ENCODE results near the gene PPM1L.

Gene PPM1L

DNA sequence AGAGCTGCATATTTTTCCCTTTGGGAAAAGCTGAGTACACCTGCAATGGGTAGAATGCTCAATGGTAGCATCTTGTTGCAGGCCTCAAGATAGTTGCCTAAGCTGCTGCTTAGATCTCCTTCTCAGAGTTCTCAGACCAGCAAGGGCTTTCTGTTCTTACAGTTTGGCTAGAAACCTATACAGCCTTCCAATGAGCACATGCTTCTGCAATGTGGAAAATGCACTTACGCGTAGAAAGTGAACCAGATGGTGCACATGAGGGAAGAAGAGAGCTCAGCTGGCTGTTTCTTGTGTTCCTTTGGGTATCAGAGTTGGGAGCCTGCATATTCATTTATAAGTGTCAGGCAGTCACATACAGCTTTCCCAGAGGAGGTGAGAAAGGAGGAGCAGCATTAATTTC lies 212.7 kb downstream of the PPM1L start:
- peaks cover 10% of the 10 kb centered on the region for H3K4me1 ChIP-seq (ENCODE audit: insufficient read depth, low read length)
- no peak overlapping the region for H3K9ac ChIP-seq (ENCODE audit: low read depth, low read length)
- TF ChIP-seq, protein P1, sequence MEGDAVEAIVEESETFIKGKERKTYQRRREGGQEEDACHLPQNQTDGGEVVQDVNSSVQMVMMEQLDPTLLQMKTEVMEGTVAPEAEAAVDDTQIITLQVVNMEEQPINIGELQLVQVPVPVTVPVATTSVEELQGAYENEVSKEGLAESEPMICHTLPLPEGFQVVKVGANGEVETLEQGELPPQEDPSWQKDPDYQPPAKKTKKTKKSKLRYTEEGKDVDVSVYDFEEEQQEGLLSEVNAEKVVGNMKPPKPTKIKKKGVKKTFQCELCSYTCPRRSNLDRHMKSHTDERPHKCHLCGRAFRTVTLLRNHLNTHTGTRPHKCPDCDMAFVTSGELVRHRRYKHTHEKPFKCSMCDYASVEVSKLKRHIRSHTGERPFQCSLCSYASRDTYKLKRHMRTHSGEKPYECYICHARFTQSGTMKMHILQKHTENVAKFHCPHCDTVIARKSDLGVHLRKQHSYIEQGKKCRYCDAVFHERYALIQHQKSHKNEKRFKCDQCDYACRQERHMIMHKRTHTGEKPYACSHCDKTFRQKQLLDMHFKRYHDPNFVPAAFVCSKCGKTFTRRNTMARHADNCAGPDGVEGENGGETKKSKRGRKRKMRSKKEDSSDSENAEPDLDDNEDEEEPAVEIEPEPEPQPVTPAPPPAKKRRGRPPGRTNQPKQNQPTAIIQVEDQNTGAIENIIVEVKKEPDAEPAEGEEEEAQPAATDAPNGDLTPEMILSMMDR (IDR thresholded peaks at IDR 0.05; ENCODE audit: borderline replicate concordance, extremely low read depth, low read length, poor library complexity, severe bottlenecking) = no peak
- no peak for TF ChIP-seq EZH2 (IDR thresholded peaks at IDR 0.05; ENCODE audit: borderline replicate concordance, low read depth, low read length, severe bottlenecking)

DNA sequence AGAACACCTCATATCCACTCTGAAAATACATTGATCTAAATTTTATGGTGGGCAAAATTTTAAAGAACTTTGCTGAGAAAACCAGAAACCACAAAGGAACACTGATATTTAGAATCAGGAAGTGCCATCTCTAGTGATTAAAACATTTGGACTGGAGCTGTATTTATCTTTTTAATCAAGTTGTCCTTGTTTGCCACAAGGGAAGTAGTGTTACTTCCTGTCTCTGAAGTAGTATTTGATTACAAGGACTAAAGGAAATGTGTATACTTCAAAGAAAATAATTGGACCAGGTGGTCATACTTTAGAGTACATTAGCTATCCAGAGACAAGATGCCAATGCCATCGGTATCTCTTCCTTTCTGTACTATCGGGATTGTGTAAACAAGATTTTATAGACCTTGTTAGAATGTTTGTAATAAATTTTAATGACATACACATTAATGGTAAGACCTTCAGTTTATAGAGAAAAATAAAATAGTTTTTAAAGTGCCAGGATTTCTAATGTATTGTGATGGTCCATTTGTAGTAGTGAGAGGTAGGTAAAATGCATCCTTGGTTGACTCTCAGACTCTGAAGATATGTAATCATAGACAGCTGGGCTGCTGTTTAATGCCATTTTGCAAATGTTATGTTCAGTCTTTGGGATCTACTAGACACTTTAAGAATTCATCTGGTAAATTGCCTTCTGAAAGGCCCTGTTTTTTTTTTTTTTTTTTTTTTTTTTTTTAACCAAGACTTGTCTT lies 217.2 kb downstream of the PPM1L start:
- DNase-seq = no peak
- Histone ChIP-seq H3K79me2 (ENCODE audit: insufficient read depth, low read length) (no peaks in the 10 kb centered on the region), H3K9ac (ENCODE audit: low read depth, low read length) (no peak overlapping the region), H3K27me3 (ENCODE audit: insufficient read depth, low read length, poor library complexity) (no peaks in the 10 kb centered on the region), H3K9me3 (ENCODE audit: insufficient read depth, low read length, severe bottlenecking) (no peaks in the 10 kb centered on the region), H3K4me1 (ENCODE audit: insufficient read depth, low read length) (peaks cover 10% of the 10 kb centered on the region), H4K20me1 (ENCODE audit: insufficient read depth, low read length) (no peaks in the 10 kb centered on the region), H2AFZ (ENCODE audit: low read depth, low read length) (no peak overlapping the region), H3K4me2 (ENCODE audit: insufficient read depth, low read length) (no peak overlapping the region), H3K27ac (ENCODE audit: low read length) (no peak overlapping the region), H3K4me3 (ENCODE audit: low read depth in 1 of 2, low read length in 2 of 2) (no peak overlapping the region), H3K36me3 (ENCODE audit: insufficient read depth, low read length) (no peaks in the 10 kb centered on the region)
- ATAC-seq (ENCODE audit: insufficient read depth, low read depth) = peak; percentile 83
- TF ChIP-seq, protein P1 (IDR thresholded peaks at IDR 0.05; ENCODE audit: borderline replicate concordance, extremely low read depth, low read length, poor library complexity, severe bottlenecking) = no peak
- TF ChIP-seq EZH2 (IDR thresholded peaks at IDR 0.05; ENCODE audit: borderline replicate concordance, low read depth, low read length, severe bottlenecking) = no peak

More for the DNA sequence above, 212.7 kb downstream of the PPM1L start:
- Histone ChIP-seq H3K36me3 (ENCODE audit: insufficient read depth, low read length) (no peaks in the 10 kb centered on the region; the same call in 1 of the 2 replicates), H2AFZ (ENCODE audit: low read depth, low read length) (no peak overlapping the region), H3K4me3 (ENCODE audit: low read depth in 1 of 2, low read length in 2 of 2) (no peak overlapping the region), H3K27me3 (ENCODE audit: insufficient read depth, low read length, poor library complexity) (no peaks in the 10 kb centered on the region), H3K9me3 (ENCODE audit: insufficient read depth, low read length, severe bottlenecking) (no peaks in the 10 kb centered on the region), H3K79me2 (ENCODE audit: insufficient read depth, low read length) (no peaks in the 10 kb centered on the region), H4K20me1 (ENCODE audit: insufficient read depth, low read length) (no peaks in the 10 kb centered on the region), H3K4me2 (ENCODE audit: insufficient read depth, low read length) (no peak overlapping the region), H3K27ac (ENCODE audit: low read length) (no peak overlapping the region)
- ATAC-seq (ENCODE audit: insufficient read depth, low read depth) (no peak), DNase-seq (no peak)

DNA sequence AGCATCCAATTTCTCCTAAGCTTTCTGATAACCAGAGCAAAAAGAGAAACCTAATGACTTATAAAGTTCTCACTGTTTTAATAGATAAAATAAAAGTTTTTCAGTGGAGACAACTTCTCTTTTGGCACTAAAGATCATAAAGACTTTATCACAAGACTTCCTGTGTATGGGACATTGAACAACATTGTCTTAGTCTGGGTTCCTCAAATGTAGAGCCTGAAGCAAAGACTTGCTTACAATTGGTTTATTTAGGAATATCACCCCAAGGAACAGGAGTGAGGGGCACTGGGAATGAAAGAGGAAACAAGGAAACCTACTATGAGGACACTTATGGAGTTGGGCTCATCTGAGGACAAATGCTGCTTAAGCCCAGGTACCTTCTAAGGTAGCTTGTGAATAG lies 221.7 kb downstream of the PPM1L start:
- no peak for DNase-seq
- H3K27me3 ChIP-seq (ENCODE audit: insufficient read depth, low read length, poor library complexity) = no peaks in the 10 kb centered on the region
- H3K4me3 ChIP-seq (ENCODE audit: low read depth in 1 of 2, low read length in 2 of 2) = no peak overlapping the region
- H4K20me1 ChIP-seq (ENCODE audit: insufficient read depth, low read length) = no peaks in the 10 kb centered on the region
- no peak overlapping the region for H3K9ac ChIP-seq (ENCODE audit: low read depth, low read length)
- H3K36me3 ChIP-seq (ENCODE audit: insufficient read depth, low read length) = no peaks in the 10 kb centered on the region
- no peaks in the 10 kb centered on the region for H3K79me2 ChIP-seq (ENCODE audit: insufficient read depth, low read length)
- H2AFZ ChIP-seq (ENCODE audit: low read depth, low read length) = no peak overlapping the region
- TF ChIP-seq, protein P1 (IDR thresholded peaks at IDR 0.05; ENCODE audit: borderline replicate concordance, extremely low read depth, low read length, poor library complexity, severe bottlenecking) = no peak
- TF ChIP-seq EZH2 (IDR thresholded peaks at IDR 0.05; ENCODE audit: borderline replicate concordance, low read depth, low read length, severe bottlenecking) = no peak
- no peaks in the 10 kb centered on the region for H3K9me3 ChIP-seq (ENCODE audit: insufficient read depth, low read length, severe bottlenecking)
- H3K4me2 ChIP-seq (ENCODE audit: insufficient read depth, low read length) = no peak overlapping the region
- H3K27ac ChIP-seq (ENCODE audit: low read length) = no peak overlapping the region
- H3K4me1 ChIP-seq (ENCODE audit: insufficient read depth, low read length) = peaks cover 28% of the 10 kb centered on the region
- ATAC-seq (ENCODE audit: insufficient read depth, low read depth) = no peak
